OCI-M2 (cell line): ENCODE data around the gene MYL11.

Experiments
- DNase-seq: peaks from one replicate; lab custom pipeline; 2025; ENCODE audit not compliant: unreplicated experiment; lab: John Stamatoyannopoulos, UW

Gene MYL11

DNA sequence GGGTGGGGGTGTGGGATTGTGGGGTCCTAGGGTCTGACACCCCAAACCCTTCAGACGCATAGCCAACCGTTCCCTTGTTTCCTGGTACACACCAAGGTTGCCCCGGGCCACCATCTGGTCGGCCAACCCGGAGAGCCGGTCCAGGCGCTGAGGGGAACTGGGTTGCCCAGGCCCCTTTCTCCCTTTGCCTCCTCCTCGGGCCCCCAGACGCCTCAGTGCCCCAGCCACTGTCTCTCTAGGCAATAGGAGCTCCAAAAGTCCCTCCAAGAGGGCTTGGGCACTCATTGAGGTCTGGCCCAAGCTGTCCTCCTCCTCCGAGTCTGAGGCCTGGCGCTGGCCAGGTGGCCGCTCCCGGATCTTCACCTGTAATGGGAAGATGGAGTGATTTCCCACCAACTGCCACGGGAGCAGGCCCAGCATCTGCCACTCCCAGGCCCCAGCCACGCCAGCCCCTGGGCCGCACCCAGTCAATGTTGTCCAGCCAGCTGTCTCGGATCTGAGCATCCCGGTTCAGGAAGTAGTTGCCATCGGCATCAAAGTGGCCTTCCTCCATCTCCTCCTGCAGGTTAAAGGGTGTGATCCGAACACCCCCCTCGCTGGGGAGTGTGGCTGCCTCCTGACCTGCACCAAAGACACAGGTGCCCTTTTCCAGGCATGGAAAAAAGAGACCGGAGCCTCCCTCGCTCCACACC is 21.0 kb upstream of the MYL11 start:
- DNase-seq, result no peak

DNA sequence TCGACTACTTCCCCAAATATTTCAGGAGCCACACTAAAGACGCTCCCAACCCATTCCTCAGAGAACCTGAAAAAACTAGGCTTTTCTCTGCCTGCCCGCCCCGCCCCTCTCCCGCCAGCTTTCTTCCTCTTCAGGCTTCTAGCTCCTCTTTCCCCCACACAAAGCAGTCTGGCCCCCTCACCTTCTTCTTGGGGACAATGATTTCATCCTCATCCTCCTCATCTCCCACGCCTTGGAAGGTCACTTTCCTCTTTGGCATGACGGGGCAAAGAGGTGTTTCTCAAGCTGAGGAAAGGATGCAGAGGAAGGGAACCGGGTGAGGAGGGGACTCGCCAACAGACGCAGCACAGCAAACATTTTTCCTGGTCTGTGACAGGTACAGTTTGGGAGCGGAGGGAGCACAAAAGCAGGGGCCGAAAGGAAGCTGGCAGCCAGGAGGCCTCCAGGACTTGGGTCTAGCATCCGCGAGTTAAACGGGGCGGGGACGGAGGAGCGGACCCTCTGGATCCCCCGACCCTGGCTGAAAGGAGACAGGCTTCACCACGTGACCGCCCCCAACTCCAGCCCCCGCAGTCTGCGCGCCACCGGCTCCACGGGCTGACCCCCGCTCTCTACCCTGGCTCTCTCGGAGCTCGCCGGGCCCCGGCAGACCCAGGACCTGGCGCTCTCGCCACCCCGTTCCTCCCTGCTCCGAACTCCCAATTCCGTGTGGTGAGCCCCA is 20.0 kb upstream of the MYL11 start:
- DNase-seq, result no peak

- peak; percentile 63 for DNase-seq
Observed at GRCh38 chr16:30355144-30355953, 19.3 kb upstream of the MYL11 start, which contains the start of gene CD2BP2. Gene CD2BP2, minus strand, starts transcription at chr16:30355308. Its CDS starts 627 bp downstream, at chr16:30354681.

- no peak for DNase-seq
Observed at GRCh38 chr16:30355954-30356308, 18.7 kb upstream of the MYL11 start.

DNA sequence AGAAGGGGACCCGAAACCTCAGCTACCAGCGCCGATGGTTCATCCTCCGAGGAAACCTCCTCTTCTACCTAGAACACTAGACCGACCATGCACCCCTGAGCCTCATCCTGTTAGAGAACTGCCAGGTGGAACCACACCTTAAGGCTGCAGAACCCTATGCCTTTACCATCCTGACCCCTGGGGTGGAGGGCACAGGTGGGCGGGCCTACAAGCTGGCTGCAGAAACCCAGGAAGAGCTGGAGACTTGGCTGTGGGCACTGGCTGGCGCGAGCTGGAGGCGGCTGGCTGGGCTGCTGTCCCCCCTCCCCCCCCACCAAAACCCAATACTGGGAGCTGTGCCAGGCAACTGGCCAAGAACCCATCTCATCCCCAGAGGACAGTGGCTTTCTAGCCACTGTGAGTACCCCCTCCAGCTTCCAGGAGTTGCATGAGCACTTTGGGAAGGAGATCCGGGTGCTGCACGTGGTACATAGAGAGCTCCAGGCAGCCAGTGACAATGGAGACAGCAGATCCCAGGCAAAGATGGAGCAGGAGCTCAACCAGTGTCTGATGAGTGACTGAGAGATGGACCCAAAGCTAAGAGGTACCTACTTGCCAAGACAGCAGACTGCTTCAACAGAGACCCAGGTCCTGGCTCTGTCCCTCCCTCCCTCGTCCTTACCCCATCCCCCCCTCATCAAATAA is 18.1 kb upstream of the MYL11 start:
- no peak for DNase-seq

DNA sequence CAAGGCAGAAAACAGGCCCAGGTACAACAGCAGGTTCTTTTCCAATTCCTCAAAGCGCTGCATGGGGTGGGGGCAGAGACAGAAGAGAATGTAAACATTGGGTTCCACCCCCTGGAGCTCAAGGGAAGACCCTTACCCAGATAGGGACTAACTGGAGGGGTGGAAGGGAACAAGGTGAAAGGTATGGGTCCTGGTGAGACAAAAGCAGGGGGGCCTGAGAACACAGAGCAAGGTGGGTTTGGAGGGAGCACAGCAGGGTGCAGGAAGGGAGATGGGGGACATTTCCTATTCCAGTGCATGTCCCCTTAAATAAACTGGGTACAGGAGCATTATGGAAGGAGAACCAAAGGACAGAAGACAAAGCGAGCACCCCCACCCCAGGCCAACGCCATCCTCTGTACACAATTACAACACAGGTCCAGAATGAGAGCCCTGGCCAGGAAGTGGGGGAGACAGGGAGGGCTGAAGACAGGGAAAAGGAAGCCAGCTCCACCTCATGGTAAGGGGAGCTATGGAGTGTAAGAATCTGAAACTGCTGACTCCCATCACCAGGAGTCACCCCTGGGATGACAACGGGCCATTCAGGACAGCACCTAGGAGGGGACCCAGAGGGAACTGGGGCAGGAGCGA is 17.4 kb upstream of the MYL11 start:
- no peak for DNase-seq

- DNase-seq, result no peak
Observed at GRCh38 chr16:30357715-30358576, 16.7 kb upstream of the MYL11 start.

DNA sequence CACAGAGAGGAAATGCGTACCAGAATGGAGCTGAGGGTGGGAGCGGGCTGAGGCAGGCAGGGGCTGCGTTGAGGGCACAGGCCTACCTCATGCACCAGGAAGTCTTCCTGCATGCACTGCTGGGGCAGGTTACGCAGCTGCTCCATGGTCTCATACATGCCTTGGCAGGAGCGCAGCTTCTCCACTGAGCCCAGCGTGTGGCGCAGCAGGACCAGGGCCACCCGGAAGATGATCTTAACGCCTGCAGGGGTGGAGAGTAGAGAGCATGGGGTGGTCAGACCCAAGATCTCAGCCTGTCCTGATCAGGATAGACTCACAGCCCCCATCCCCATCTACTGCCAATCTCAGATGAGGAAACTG is 16.0 kb upstream of the MYL11 start:
- DNase-seq, result no peak

DNA sequence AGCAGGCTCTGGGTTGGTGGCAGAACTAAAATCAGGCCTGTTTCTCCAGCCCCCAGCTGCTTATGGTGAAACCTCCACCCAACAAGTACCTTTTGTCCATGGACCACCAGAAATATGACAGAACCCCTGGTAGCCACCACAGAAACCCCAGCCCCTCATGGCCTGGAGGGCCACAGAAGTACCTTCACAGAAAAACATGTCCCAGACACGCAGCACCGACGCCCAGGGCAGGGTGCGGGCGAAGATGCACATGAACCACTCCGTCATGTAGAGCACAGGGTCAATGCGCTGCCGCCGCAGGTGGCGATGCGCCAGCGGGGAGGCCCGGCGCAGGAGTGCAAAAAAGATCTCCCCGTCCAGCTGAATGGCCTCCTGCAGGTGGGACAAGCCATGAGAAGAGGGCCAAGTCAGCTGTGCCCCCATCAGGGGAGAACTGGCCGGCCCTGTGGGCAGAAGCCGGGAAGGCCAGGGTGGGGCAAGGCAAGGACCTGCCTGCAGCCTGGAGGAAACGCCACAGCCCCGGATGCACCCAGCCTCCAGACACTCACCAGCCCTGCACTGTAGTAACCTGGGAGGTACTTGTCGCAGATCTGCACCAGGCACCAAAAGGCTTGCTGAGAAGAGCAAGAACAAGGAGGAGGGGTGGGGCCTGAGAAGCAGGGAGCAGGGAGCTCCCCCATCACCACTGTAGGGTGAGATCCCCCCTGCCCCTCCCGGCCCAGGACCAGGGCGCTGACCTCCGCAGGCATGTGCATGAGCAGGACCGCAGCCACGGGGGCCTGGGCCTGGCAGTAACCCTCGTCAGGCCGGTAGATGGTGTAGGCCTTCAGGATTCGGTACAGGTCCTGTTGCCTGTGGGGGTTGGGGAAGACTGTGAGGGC is 15.4 kb upstream of the MYL11 start:
- DNase-seq, result no peak

DNA sequence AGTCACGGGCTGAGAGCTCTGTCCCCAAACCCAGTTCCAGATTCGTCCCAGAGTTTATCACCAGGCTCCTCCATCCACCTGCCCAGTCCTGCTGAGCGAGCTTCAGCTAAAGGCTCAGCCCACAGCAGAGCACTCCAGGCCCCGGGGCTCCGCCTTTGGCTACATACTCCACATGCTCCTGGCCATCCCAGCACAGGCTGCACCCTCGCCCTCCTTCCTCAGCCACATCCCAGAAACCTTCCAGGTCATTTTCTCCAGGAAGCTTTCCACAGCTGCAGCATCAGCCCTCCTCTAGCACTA is 14.8 kb upstream of the MYL11 start:
- no peak for DNase-seq

GRCh38 chr16:30361180-30361579 is 13.4 kb upstream of the MYL11 start:
- DNase-seq, result no peak

GRCh38 chr16:30365200-30365599 is 9.4 kb upstream of the MYL11 start:
- no peak for DNase-seq

DNA sequence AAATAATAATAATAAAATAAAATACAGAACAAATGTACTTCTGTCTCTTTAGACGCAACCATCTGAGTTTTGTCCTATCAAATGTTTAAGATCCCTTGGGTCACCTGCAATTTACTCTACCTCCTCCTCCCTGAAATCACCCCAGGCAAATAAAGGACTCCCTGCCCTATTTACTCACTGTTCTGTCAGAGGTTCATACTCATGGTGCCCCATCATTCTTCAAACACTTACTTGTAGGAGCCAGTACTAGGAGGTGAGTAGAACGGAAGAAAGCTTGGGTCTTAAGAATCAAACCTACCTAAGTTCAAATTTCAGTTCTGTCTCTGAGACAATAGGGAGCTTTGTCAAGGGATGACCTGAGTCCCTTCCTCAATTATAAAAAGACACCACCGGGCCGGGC is 8.1 kb upstream of the MYL11 start:
- no peak for DNase-seq

- DNase-seq, result no peak
Observed at GRCh38 chr16:30367349-30368009, 7.1 kb upstream of the MYL11 start.

- DNase-seq, result no peak
Observed at GRCh38 chr16:30368122-30368791, 6.3 kb upstream of the MYL11 start.

DNA sequence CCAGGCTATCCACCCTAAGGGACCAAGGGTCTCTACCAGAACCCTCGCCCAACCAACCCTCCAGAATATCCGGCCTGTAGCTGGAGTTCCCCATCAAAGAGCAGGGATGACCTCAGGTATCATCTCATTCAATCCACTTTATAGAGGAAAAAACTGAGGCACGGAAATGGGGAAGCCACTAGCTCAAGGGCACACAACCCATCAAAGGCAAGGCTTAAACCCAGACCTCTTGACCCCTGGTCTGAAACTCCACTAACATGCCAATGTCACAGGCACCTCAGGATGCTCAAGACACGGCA is 5.9 kb upstream of the MYL11 start:
- no peak for DNase-seq

- DNase-seq, result no peak
Observed at GRCh38 chr16:30369091-30369937, 5.3 kb upstream of the MYL11 start.
